ENCODE measurements around the gene STARD13.
A peak's percentile ranks its signal among the peaks of the same experiment; 100 is the strongest.

The STARD13 gene

GRCh38 chr13:33289966-33290365 lies 4.4 kb upstream of the STARD13 start:
- no peak overlapping the region for H3K27ac Mint-ChIP-seq
- H3K4me1 Mint-ChIP-seq: peaks cover 13% of the 10 kb centered on the region
- CTCF ChIA-PET: no interaction called here

DNA sequence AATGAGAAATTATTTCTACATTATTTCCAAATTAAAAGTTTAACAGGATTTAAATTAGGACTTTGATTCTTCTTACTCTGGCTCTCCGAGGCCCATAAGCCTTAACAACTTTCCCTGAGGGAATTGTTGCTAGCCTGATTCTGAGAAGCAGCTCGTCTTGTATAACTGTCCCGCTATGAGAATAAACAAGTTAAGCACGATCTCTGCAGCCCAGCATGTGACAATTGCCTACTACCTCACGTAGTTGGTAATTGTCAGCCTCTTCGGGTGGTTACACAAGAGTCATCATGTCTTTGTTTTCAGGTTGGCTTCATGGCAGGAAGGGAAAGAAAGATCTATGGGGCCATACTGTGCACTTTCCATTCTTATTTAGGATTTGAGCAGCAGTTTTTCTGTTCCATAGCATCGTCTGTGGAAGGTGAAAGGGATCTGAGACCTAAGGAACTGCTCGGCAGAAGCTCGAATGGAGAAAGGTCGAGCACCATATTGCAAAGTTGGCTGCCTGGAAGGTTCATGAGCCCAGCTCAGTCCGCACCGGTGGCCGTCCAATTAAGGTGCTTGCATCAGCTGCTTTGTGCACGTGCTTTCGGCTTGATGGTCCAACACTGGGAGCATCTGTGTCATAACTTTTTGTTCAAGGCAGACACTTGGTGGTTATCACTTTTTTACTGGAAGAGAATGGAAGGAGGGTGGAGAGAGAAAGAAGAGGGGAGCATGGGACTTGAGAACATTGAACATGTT lies 1.8 kb upstream of the STARD13 start:
- Mint-ChIP-seq H3K4me1 (peaks cover 17% of the 10 kb centered on the region), H3K36me3 (no peaks in the 10 kb centered on the region), H3K9me3 (no peaks in the 10 kb centered on the region), H3K27ac (no peak overlapping the region), H3K27me3 (peaks cover 32% of the 10 kb centered on the region), H3K4me3 (no peak overlapping the region)
- CTCF ChIA-PET: no interaction called here
- no peak for DNase-seq

More at GRCh38 chr13:33289966-33290365, 4.4 kb upstream of the STARD13 start:
- Mint-ChIP-seq H3K36me3 (no peaks in the 10 kb centered on the region), H3K9me3 (no peaks in the 10 kb centered on the region), H3K27me3 (peaks cover 21% of the 10 kb centered on the region), H3K4me3 (no peak overlapping the region)
- no peak for DNase-seq

GRCh38 chr13:33286128-33286527 lies 573 bp upstream of the STARD13 start:
- no peak overlapping the region for H3K27ac Mint-ChIP-seq
- CTCF ChIA-PET: no interaction called here
- DNase-seq: no peak
- no peaks in the 10 kb centered on the region for H3K9me3 Mint-ChIP-seq
- H3K36me3 Mint-ChIP-seq: no peaks in the 10 kb centered on the region
- peaks cover 32% of the 10 kb centered on the region for H3K27me3 Mint-ChIP-seq
- H3K4me1 Mint-ChIP-seq: peaks cover 17% of the 10 kb centered on the region
- peak overlapping the region; percentile 56 for H3K4me3 Mint-ChIP-seq

DNA sequence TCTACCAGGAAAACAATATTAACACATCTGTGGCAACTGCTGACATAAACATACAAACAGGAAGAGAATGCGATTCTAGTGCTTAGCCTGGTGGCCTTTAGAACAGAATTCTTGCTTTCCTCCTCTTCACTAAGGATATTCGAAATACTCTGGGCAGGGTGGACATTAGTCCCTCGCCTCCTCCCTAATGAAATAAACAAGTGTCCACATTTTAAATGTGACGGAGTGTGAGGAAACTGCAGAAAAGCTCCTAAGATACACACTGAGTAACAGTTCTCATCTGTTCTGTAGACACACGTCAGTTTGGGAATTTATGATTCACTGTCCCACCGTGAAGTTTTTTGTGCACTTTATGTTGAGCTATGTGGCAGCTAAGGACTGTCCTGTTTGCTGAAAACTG lies 639 bp downstream of the STARD13 start:
- H3K9me3 Mint-ChIP-seq: no peaks in the 10 kb centered on the region
- no peak overlapping the region for H3K27ac Mint-ChIP-seq
- no peaks in the 10 kb centered on the region for H3K36me3 Mint-ChIP-seq
- H3K4me3 Mint-ChIP-seq: no peak overlapping the region
- DNase-seq: no peak
- CTCF ChIA-PET: no interaction called here
- H3K27me3 Mint-ChIP-seq: peaks cover 32% of the 10 kb centered on the region
- H3K4me1 Mint-ChIP-seq: peaks cover 17% of the 10 kb centered on the region

GRCh38 chr13:33284031-33284430 lies 1.5 kb downstream of the STARD13 start:
- Mint-ChIP-seq H3K9me3 (no peaks in the 10 kb centered on the region), H3K4me1 (peaks cover 17% of the 10 kb centered on the region), H3K27ac (no peak overlapping the region), H3K36me3 (no peaks in the 10 kb centered on the region), H3K27me3 (peaks cover 32% of the 10 kb centered on the region), H3K4me3 (no peak overlapping the region)
- CTCF ChIA-PET: no interaction called here
- DNase-seq: no peak

DNA sequence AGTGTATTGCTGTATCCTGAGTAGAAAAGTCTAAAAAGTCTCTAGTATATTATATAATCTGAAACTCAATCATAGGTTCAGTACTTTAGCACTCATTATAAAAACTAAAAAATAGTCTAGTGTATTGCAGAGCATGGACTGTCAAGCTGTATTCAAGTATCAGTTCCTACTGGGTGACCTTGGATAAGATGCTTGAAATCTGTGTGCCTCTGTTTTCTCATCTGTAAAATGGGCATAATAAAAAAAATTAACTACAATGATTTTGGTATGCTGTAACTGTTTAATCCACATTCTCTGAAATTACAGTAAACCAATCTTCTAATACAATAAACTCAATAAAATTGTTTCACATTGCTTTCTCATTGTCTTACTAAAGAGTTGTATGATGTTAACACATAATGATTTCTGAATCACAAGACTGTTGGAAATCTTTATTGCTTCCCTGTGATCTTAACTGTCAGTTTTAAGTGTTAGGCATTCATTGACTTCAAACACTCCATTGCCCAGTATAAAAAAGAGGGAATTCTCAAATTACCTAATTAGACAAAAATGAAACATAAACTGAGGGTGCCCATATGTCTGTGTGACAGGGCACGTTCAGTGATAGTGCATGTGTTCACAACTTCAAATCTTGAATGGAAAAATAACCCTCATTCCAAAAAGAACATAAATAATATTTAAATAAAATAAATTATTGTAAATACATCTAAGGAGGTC lies 2.2 kb downstream of the STARD13 start:
- peaks cover 17% of the 10 kb centered on the region for H3K4me1 Mint-ChIP-seq
- DNase-seq: no peak
- H3K27ac Mint-ChIP-seq: no peak overlapping the region
- H3K4me3 Mint-ChIP-seq: no peak overlapping the region
- CTCF ChIA-PET: no interaction called here
- H3K9me3 Mint-ChIP-seq: no peaks in the 10 kb centered on the region
- H3K36me3 Mint-ChIP-seq: no peaks in the 10 kb centered on the region
- peaks cover 32% of the 10 kb centered on the region for H3K27me3 Mint-ChIP-seq

DNA sequence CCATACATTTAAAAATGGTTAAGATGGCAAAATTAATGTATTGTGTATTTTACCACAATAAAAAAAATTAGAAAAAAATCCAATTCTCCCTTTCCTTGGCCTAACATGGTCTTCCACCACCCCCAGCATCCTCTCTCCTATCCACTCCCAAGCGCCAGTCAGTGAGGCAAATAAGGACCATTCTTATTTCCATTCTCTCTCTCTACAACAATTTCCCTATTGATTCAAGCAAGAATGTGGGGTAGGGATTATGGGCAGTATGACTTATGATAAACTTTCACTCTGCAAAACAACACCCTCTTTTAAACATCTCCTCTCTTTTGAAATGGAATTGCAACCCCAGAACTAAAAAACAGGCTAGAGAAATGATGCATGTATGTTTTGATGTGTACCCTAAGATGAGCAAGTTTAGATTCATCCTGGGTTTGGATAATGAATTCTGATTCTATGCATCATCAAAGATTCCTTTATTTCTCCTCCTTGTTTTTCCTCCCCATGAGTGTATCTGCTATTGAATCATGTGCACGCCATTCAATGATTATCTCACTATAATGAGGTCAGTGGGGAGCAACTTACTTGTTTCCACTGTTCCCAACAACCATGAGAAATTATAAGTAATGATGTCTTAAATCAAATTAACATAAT lies 3.5 kb downstream of the STARD13 start:
- no peak overlapping the region for H3K4me3 Mint-ChIP-seq
- H3K9me3 Mint-ChIP-seq: no peaks in the 10 kb centered on the region
- no peak for DNase-seq
- H3K27ac Mint-ChIP-seq: no peak overlapping the region
- peaks cover 17% of the 10 kb centered on the region for H3K4me1 Mint-ChIP-seq
- CTCF ChIA-PET: no interaction called here
- H3K36me3 Mint-ChIP-seq: no peaks in the 10 kb centered on the region
- H3K27me3 Mint-ChIP-seq: peaks cover 26% of the 10 kb centered on the region

DNA sequence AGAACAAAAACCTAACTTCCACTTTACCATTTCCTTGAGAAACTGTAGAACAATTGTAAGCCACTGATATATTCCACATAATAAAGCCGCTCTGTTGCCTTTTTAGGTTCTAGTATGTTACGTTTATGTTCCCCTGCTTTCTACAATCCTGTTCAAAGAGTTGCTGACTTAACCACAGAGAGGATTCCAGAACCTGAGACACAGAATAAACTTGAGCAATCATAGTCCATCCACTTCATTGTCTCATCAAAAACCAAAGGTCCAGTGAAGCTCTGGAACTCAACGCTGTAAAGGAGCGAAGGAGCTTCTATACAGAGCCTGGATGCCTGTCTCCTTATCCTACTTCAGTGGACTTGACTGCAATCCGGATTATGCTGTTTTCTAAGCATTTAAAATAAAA lies 4.6 kb downstream of the STARD13 start:
- no peak overlapping the region for H3K4me3 Mint-ChIP-seq
- no peaks in the 10 kb centered on the region for H3K9me3 Mint-ChIP-seq
- peaks cover 21% of the 10 kb centered on the region for H3K27me3 Mint-ChIP-seq
- H3K27ac Mint-ChIP-seq: no peak overlapping the region
- peaks cover 13% of the 10 kb centered on the region for H3K4me1 Mint-ChIP-seq
- DNase-seq: no peak
- no peaks in the 10 kb centered on the region for H3K36me3 Mint-ChIP-seq
- CTCF ChIA-PET: no interaction called here

DNA sequence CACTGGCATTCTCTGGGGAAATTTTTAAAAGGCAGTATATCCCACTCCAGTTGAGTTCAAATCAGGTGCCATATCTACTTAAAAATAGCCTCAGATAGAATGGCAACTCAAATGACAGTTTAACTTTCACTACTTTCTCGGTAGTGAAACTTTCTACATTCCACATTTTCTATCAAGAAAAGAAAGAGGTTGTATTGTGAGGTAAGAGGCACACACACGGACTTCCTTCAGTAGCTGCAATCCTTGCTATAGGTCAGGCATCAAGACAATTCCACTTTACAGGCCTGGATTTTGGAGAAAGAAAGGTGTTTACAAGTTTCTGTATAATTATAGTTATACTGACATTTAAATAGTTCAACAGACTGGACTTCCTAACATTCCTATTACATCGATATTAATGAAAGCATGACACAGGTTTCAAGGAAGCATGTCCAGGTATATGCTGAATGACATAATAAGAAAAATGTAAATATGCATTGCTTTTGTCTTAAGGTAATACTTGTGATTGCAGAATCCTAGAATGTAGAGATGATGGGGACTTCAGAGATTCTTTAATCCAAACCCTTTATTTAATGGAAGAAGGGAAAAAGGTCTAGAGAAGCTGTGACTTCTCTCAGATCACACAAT lies 5.2 kb downstream of the STARD13 start:
- no peaks in the 10 kb centered on the region for H3K9me3 Mint-ChIP-seq
- H3K27ac Mint-ChIP-seq: no peak overlapping the region
- H3K27me3 Mint-ChIP-seq: peaks cover 15% of the 10 kb centered on the region
- CTCF ChIA-PET: no interaction called here
- H3K4me3 Mint-ChIP-seq: no peak overlapping the region
- no peaks in the 10 kb centered on the region for H3K36me3 Mint-ChIP-seq
- no peak for DNase-seq
- peaks cover 7% of the 10 kb centered on the region for H3K4me1 Mint-ChIP-seq

DNA sequence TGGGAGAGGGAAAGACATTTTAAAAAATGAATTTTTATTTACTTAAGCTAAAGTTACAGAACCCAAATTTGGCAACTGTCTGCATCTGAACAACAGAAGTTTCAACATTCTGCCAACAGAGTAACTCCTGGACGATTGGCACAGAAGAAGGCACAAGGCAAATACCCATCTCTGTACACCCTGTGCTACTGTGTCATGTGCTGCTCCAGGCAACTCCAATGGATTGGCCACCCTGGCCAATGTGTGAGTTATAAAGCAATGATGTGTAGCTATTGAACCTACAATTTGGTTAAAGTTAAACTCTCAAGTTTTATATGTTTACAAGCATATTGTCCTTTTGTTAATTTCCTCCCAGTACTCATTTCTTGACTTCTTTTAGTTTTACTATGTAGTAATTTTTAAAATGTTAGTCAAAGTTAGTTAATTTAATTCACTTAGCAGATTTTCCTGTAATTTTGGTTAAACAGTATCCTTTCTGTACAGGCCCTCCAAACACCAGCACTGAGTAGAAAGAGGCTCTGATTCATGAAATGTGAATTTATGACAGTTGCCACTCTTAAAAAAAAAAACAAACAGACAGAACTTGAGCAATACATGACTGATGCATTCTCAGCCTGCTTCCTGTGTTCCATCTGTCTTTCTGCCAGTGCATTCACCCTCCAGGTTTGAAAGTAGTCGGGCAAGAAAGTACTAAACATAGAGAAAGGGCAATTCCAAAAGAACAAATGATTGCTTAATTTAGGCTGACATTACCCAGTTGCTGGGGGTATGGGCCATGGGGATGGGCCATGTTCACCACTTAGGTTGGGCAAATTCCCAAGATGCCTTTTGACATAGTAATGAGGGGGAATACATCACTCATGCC lies 5.9 kb downstream of the STARD13 start:
- Mint-ChIP-seq H3K27me3 (peaks cover 8% of the 10 kb centered on the region), H3K4me1 (no peaks in the 10 kb centered on the region), H3K9me3 (no peaks in the 10 kb centered on the region), H3K36me3 (no peaks in the 10 kb centered on the region), H3K4me3 (no peak overlapping the region), H3K27ac (no peak overlapping the region)
- CTCF ChIA-PET: no interaction called here
- no peak for DNase-seq

DNA sequence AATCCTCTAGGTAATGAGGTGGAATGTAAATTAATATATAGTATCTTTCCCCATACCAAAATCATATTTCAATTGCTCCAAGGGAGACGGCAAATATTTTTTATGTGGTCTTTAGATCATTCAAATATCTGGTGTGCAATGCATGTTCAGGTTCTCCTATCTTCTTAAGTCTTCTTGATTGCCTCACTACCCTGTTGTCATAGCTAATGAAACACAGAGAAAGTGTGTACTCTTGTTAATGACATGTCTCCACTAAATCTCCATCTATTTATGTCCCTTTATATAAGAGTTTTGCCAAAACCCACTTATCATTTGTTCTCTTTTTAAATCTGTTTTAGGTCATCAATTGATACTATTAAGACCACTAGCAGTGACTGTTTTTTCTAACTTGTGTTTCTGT lies 6.6 kb downstream of the STARD13 start:
- no peaks in the 10 kb centered on the region for H3K4me1 Mint-ChIP-seq
- no peak for DNase-seq
- no peaks in the 10 kb centered on the region for H3K36me3 Mint-ChIP-seq
- H3K9me3 Mint-ChIP-seq: no peaks in the 10 kb centered on the region
- peaks cover under 1% of the 10 kb centered on the region for H3K27me3 Mint-ChIP-seq
- CTCF ChIA-PET: no interaction called here
- H3K4me3 Mint-ChIP-seq: no peak overlapping the region
- no peak overlapping the region for H3K27ac Mint-ChIP-seq

DNA sequence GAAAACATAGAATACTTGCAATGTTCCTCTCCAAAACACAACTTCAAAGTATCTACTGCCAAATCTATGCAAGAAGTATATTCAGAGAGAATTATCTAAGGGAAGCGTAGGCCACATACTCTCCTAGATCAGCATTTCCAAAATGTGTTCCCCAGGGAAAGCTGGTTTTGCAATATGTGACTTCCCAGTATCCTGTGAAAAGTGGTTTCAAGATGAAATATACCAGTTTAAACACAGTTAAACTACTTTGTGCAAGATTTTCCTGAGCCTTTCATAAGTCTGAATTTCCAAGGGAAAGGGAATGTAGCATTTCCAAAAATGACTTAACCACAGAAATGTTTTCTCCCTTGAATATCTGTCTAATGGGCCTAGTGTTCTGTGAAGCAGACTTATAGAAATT lies 7.6 kb downstream of the STARD13 start:
- Mint-ChIP-seq H3K27ac (no peak overlapping the region), H3K27me3 (no peaks in the 10 kb centered on the region), H3K9me3 (no peaks in the 10 kb centered on the region), H3K36me3 (no peaks in the 10 kb centered on the region), H3K4me3 (no peak overlapping the region), H3K4me1 (no peaks in the 10 kb centered on the region)
- CTCF ChIA-PET: no interaction called here
- DNase-seq: no peak

DNA sequence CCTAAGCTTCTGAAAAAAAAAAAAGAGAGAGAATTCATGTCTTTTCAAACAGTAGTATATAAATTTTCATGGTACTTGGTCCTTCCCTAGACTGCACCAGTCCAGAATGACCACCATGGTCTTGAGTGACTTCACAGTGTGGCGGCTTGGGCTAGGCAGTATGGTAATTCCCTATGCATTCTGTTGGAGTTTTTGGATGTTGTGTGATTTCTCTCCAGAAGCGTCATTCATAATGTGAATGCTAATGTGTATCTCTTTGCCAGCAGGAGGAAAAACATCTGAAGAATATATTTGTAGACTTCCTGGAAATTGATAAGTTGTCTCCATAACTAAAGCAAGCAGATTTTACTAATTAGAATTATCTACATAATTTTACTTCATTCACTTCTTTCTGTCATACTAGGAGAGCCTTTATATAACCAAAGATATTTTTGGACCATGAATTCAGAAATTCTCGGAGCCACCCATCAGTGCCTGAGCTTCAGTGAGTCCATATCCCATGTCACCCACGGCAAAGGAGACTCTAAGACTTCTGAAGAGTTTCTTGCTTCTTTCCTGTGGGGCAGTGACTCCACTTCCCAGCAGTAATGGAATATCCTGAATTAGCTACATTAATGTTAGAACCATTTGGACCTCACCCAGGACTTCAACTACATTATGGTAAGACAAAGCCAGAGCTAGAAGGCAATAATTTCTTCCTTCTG lies 8.4 kb downstream of the STARD13 start:
- DNase-seq: no peak
- H3K27me3 Mint-ChIP-seq: no peaks in the 10 kb centered on the region
- no peaks in the 10 kb centered on the region for H3K9me3 Mint-ChIP-seq
- no peak overlapping the region for H3K27ac Mint-ChIP-seq
- no peak overlapping the region for H3K4me3 Mint-ChIP-seq
- no peaks in the 10 kb centered on the region for H3K4me1 Mint-ChIP-seq
- H3K36me3 Mint-ChIP-seq: no peaks in the 10 kb centered on the region
- CTCF ChIA-PET: no interaction called here
